ENCODE results near the gene DNAJC18.

DNA sequence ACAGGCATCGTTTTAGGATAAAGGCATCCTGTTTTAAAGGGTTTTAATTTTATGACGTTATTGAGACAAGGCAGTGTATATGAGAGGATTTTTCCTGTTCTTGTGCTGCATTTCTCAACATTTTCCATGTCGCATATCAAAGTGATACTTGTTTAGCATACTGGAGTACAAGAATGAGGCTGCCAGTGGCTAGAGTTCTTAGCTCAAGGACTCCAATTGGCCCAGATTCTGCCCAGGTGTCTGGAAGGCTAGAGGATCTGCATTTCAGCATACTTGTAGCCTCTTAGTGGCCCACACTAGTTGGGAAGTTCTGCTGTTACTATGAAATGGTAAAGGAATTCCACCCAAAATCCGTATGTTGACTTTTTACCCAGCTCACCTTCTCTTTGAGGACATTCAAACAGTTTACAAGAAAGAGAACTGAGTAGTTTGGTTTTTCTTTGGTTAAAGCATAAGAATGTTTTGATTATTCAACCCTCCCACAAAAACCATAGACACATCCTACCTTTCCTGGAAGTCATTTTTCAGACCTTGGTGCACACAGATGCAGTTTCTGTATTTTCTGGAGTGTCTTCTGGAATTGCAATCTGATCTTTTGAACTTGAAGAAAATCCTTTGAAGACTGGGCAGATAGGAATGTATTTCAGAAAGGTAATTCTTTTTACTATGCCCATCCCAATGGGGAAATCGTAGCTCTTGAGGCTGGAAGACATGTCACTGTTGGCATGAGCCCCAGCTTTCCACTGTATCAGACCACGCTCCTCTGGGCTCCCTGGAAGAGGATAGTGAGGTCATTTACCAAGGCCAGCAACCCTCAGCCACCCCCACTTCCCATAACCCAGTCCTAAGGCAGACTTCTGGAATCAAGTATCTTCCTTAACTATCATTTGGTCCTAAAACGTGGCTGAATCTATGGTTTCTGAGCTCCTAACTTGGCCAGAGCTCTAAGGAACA, 67.6 kb downstream of the DNAJC18 start:
- TF ChIP-seq, protein P1, sequence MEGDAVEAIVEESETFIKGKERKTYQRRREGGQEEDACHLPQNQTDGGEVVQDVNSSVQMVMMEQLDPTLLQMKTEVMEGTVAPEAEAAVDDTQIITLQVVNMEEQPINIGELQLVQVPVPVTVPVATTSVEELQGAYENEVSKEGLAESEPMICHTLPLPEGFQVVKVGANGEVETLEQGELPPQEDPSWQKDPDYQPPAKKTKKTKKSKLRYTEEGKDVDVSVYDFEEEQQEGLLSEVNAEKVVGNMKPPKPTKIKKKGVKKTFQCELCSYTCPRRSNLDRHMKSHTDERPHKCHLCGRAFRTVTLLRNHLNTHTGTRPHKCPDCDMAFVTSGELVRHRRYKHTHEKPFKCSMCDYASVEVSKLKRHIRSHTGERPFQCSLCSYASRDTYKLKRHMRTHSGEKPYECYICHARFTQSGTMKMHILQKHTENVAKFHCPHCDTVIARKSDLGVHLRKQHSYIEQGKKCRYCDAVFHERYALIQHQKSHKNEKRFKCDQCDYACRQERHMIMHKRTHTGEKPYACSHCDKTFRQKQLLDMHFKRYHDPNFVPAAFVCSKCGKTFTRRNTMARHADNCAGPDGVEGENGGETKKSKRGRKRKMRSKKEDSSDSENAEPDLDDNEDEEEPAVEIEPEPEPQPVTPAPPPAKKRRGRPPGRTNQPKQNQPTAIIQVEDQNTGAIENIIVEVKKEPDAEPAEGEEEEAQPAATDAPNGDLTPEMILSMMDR (IDR thresholded peaks at IDR 0.05): no peak
- TF ChIP-seq POLR2A (IDR thresholded peaks at IDR 0.05) (no peak), POLR2AphosphoS5 (IDR thresholded peaks at IDR 0.05) (no peak)

Data from breast epithelium (tissue), 3 donors.